Keratinocyte (primary cell): ENCODE measurements around the gene PAOX. TPM values are rescaled to one million over a fixed set of nuclear protein-coding genes. Genes with fewer than 3 reads are reported as not detected.

Source experiments
- DNase-seq: peaks from one replicate; pipeline ENCODE4 v3.0.0-alpha.2; 2011; ENCODE audit warnings: low read depth, missing footprints, low spot score
- FAIRE-seq: peaks from 2 replicates; lab custom pipeline; 2011; peaks lifted over from hg19 to GRCh38; lab: Jason Lieb, UNC
- H2AFZ ChIP-seq: 2 replicates; pipeline ENCODE4 v1.6.0; 2012; ENCODE audit warnings: low read length, control low read depth, inconsistent platforms; ENCODE audit not compliant: control insufficient read depth
- H3K27ac ChIP-seq: 2 replicates; pipeline ENCODE4 v1.5.1; 2011; ENCODE audit warnings: low read length; ENCODE audit not compliant: control insufficient read depth, insufficient read depth
- H3K27me3 ChIP-seq: 3 replicates; pipeline ENCODE4 v1.6.0; 2011; ENCODE audit warnings: low read length; ENCODE audit not compliant: control insufficient read depth, insufficient read depth; ENCODE audit errors: extremely low read depth
- H3K36me3 ChIP-seq, 2 experiments: 2 replicates in 1 of 2; 3 replicates in 1 of 2; pipeline ENCODE4 v1.5.1; 2011; ENCODE audit warnings: low read length in 2 of 2, mild to moderate bottlenecking in 1 of 2; ENCODE audit not compliant: control insufficient read depth in 2 of 2, insufficient read depth in 2 of 2; ENCODE audit errors: extremely low read depth in 1 of 2
- H3K4me1 ChIP-seq: 3 replicates; pipeline ENCODE4 v1.5.1; 2011; ENCODE audit warnings: low read length; ENCODE audit not compliant: control insufficient read depth, insufficient read depth; ENCODE audit errors: extremely low read depth
- H3K4me2 ChIP-seq: 3 replicates; pipeline ENCODE4 v1.6.0; 2011; ENCODE audit warnings: low read depth, low read length; ENCODE audit not compliant: control insufficient read depth, insufficient read depth; ENCODE audit errors: extremely low read depth
- H3K4me3 ChIP-seq, 3 experiments: fragments of 200-600 bp in 1 of 3; sonication (generic) in 1 of 3; 2 replicates in 2 of 3; 3 replicates in 1 of 3; pipeline ENCODE4 v1.5.1; 2011 to 2016; ENCODE audit warnings: low read length in 3 of 3, mild to moderate bottlenecking in 3 of 3, control low read depth in 2 of 3, inconsistent platforms in 1 of 3, low read depth in 1 of 3, mixed read lengths in 1 of 3, mixed run types in 1 of 3, moderate library complexity in 1 of 3; ENCODE audit not compliant: control insufficient read depth in 2 of 3, insufficient read depth in 2 of 3; ENCODE audit errors: extremely low read depth in 1 of 3
- H3K79me2 ChIP-seq: 2 replicates; pipeline ENCODE4 v1.6.0; 2012; ENCODE audit warnings: low read length; ENCODE audit not compliant: control insufficient read depth, insufficient read depth
- H3K9ac ChIP-seq: 3 replicates; pipeline ENCODE4 v1.6.0; 2011; ENCODE audit warnings: low read length; ENCODE audit not compliant: control insufficient read depth, insufficient read depth; ENCODE audit errors: extremely low read depth
- H3K9me1 ChIP-seq: 3 replicates; pipeline ENCODE4 v1.6.0; 2011; ENCODE audit warnings: low read length; ENCODE audit not compliant: control insufficient read depth, insufficient read depth; ENCODE audit errors: extremely low read depth
- H3K9me3 ChIP-seq: 2 replicates; pipeline ENCODE4 v1.5.1; 2012; ENCODE audit warnings: low read depth, low read length; ENCODE audit not compliant: control insufficient read depth
- H4K20me1 ChIP-seq: 3 replicates; pipeline ENCODE4 v1.6.0; 2011; ENCODE audit warnings: low read length; ENCODE audit not compliant: control insufficient read depth, insufficient read depth; ENCODE audit errors: extremely low read depth
- EZH2 ChIP-seq: IDR thresholded peaks from one replicate; pipeline ENCODE4 v1.6.1; 2012; ENCODE audit warnings: inconsistent platforms, mild to moderate bottlenecking, low read length, moderate library complexity
- dilution Hi-C: fragments of 300-500 bp; cut with MboI; formaldehyde crosslinking; loops from one replicate; pipeline ENCODE4 v1.7.0; 2020; ENCODE audit warnings: low sequenced_read_pairs; ENCODE audit not compliant: extremely low pct_ligation_motif_present
- polyA plus RNA-seq, 5 experiments: library from polyadenylated mRNA; depleted of rRNA in 3 of 5; stranded (reverse) in 3 of 5; stranded (forward) in 1 of 5; unstranded in 1 of 5; fragments of >200 nt; gene quantifications; 1 replicate in 1 of 5; 2 replicates in 3 of 5; 3 replicates in 1 of 5; pipeline versions ENCODE4 v1.2.1 to v1.2.3, GENCODE V29; 2011 to 2012; ENCODE audit warnings: missing spikeins in 2 of 5, low read depth in 1 of 5, low replicate concordance in 1 of 5
- TF ChIP-seq, protein P1 (sequence below), 3 experiments: IDR thresholded peaks in 1 of 3; conservative IDR thresholded peaks in 1 of 3; optimal IDR thresholded peaks in 1 of 3; 2 replicates in 2 of 3; 3 replicates in 1 of 3; pipeline versions ENCODE3 to v1.5.1; 2011; ENCODE audit warnings: low read length in 3 of 3, mild to moderate bottlenecking in 3 of 3, moderate library complexity in 2 of 3, control low read depth in 1 of 3, inconsistent platforms in 1 of 3; ENCODE audit not compliant: insufficient read depth in 2 of 3; ENCODE audit errors: extremely low read depth in 1 of 3

Gene PAOX
- polyA plus RNA-seq, 1 donor (not counting 4 experiments of a cell fraction or from before 2014, with no cell fraction given) = 2.6 TPM

DNA sequence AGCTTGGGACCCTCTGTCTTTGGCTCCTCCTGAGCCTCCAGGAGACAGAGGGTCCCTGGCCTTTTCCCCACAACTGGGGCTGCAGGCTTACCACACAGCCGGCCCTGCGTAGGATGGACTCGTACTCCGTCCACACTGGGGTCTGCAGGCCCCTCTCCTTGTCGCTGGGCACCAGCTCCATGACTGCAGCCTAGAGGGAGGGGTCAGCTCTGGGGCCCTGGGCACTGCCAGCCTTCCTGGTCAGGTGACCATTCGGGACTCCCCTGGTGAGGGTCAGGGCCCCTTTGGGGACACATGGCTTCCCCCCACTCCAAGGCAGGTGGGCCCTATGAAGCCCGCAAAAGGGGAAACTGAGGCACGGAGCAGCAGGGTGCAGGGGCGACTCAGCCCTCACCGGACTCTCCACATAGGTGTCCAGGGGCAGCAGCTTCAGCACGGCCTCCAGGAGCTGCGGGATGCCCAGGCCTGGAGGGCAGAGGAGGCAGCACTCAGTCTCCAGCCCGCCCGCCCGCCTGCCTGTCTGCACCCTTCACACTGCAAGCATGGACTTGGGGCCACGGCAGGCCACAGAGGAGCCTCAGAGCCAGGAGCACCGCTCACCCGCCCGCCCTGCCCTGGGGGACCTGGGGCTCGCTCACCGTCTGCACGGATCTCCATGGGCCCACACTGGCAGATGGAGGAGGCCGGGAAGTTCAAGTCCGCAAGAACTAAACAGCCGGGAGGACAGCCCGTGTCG, 22.3 kb upstream of the PAOX start:
- H3K27me3 ChIP-seq = peaks cover 11% of the 10 kb centered on the region
- H3K4me3 ChIP-seq = peak overlapping the region; percentile 38 to 57 (median 48)
- no peak overlapping the region for H3K27ac ChIP-seq
- no peaks in the 10 kb centered on the region for H3K36me3 ChIP-seq
- dilution Hi-C loops = no loop called here
- H4K20me1 ChIP-seq = no peaks in the 10 kb centered on the region
- peak overlapping the region; percentile 56 for H3K4me2 ChIP-seq
- no peak for DNase-seq
- no peak for TF ChIP-seq EZH2
- TF ChIP-seq, protein P1, sequence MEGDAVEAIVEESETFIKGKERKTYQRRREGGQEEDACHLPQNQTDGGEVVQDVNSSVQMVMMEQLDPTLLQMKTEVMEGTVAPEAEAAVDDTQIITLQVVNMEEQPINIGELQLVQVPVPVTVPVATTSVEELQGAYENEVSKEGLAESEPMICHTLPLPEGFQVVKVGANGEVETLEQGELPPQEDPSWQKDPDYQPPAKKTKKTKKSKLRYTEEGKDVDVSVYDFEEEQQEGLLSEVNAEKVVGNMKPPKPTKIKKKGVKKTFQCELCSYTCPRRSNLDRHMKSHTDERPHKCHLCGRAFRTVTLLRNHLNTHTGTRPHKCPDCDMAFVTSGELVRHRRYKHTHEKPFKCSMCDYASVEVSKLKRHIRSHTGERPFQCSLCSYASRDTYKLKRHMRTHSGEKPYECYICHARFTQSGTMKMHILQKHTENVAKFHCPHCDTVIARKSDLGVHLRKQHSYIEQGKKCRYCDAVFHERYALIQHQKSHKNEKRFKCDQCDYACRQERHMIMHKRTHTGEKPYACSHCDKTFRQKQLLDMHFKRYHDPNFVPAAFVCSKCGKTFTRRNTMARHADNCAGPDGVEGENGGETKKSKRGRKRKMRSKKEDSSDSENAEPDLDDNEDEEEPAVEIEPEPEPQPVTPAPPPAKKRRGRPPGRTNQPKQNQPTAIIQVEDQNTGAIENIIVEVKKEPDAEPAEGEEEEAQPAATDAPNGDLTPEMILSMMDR (optimal IDR thresholded peaks at IDR 0.05 in 1 of 3, IDR thresholded peaks at IDR 0.05 in 1 of 3, conservative IDR thresholded peaks at IDR 0.05 in 1 of 3; ENCODE audit: extremely low read depth in 1 of 3, insufficient read depth in 2 of 3, low read length in 3 of 3) = no peak
- no peaks in the 10 kb centered on the region for H3K79me2 ChIP-seq
- H3K9me1 ChIP-seq = no peaks in the 10 kb centered on the region
- no peaks in the 10 kb centered on the region for H3K9me3 ChIP-seq
- H2AFZ ChIP-seq = peak overlapping the region; percentile 22
- no peak for FAIRE-seq
- peak overlapping the region; percentile 61 for H3K9ac ChIP-seq
- no peaks in the 10 kb centered on the region for H3K4me1 ChIP-seq

DNA sequence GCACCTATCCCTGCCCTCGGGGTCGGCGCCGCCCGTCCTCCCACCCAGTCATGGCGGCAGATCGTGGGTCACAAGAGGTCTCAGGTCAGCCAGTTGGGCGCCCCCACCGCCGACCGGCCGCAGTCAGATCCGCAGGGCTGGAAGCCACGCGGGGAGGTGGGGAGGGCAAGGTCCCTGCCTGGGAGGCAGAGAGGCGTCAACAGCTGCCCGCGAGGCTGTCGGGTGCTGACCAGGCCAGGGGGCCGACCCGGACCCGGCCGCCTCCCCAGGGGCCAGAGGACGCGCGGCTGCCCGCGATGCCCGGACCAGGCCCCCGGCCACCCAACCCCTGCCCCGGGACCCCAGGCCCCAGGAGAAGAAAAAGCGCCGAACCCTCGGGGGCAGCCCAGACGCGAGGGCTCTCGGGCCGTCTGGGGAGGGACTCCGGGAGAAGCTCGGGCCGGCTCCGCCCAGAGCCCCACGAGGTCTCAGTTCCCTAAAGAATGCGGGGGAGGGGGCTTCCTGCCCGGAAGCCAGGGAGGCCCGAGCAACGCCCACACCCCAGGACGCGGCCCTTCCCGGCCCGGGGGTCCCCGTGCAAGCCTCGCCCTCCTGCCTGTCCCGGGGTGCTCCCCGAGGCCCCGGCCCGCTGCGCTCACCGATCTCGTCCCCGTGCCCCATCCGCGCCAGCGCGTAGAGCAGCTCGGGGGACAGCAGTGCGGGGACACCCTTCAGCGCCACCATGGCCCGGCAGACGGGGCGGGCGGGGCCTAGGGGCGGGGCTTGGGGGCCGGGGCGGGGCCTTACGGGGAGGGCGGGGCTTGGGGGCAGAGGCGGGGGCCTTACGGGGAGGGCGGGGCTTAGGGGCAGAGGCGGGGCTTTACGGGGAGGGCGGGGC, 21.5 kb upstream of the PAOX start, which contains the start of gene FUOM:
TSS of gene FUOM (minus strand) at position 735 of the 877 bp plus-strand sequence. CDS start at position 723, 12 bp downstream.
- Histone ChIP-seq H3K9ac (peak within 1 kb of the TSS; percentile 61), H2AFZ (peak within 1 kb of the TSS; percentile 46), H3K4me2 (peak within 1 kb of the TSS; percentile 56), H3K4me3 (peak within 1 kb of the TSS; percentile 38 to 57 (median 48)), H3K4me1 (no peaks in the 10 kb centered on the region), H3K27me3 (peaks cover 11% of the 10 kb centered on the region), H3K79me2 (no peaks in the 10 kb centered on the region), H3K27ac (no peak within 1 kb of the TSS), H3K36me3 (peaks cover 0 to 3% of the 10 kb centered on the region in 2 experiments), H3K9me3 (no peaks in the 10 kb centered on the region), H3K9me1 (no peaks in the 10 kb centered on the region), H4K20me1 (no peaks in the 10 kb centered on the region)
- DNase-seq = no peak
- FAIRE-seq = no peak
- TF ChIP-seq, protein P1 (optimal IDR thresholded peaks at IDR 0.05 in 1 of 3, IDR thresholded peaks at IDR 0.05 in 1 of 3, conservative IDR thresholded peaks at IDR 0.05 in 1 of 3; ENCODE audit: extremely low read depth in 1 of 3, insufficient read depth in 2 of 3, low read length in 3 of 3) = no peak
- TF ChIP-seq EZH2 = no peak
- dilution Hi-C loops = no loop called here
